ENCODE measurements around the gene KRT3. TPM values are rescaled to one million over a fixed set of nuclear protein-coding genes. Genes with fewer than 3 reads are reported as not detected.

Gene KRT3
- total and polyA plus RNA-seq, 10 of the 15 experiments (the other 5 are each of a cell fraction or from before 2014, with no cell fraction given): not detected

GRCh38 chr12:52739963-52740362, 56.0 kb downstream of the KRT3 start:
- ChIA-PET RAD21 (ENCODE audit: unreplicated experiment) (no interaction called here), SMC1A (ENCODE audit: uncharacterized antibody, unreplicated experiment) (no interaction called here), POLR2A (no interaction called here), CTCF (no interaction called here)
- in situ Hi-C loops (cut with MboI): no loop called here
- no peak for DNase-seq (ENCODE audit: low read depth, low spot score)
- Histone ChIP-seq H3K4me2 (ENCODE audit: control insufficient read depth, insufficient read depth) (no peak overlapping the region), H3K79me2 (ENCODE audit: control insufficient read depth, insufficient read depth, low read length) (no peaks in the 10 kb centered on the region), H3K27me3 (replicated peaks in 1 of 2; ENCODE audit: control insufficient read depth in 2 of 2, insufficient read depth in 2 of 2, low read length in 1 of 2) (no peaks in the 10 kb centered on the region; a peak in 1 of 4 replicates), H3K9me3 (replicated peaks; ENCODE audit: control insufficient read depth, insufficient read depth, low read length) (no peaks in the 10 kb centered on the region), H4K20me1 (ENCODE audit: control insufficient read depth, insufficient read depth) (no peaks in the 10 kb centered on the region), H3K36me3 (ENCODE audit: control insufficient read depth in 2 of 2, insufficient read depth in 2 of 2, low read length in 1 of 2) (no peaks in the 10 kb centered on the region), H3K9ac (ENCODE audit: control insufficient read depth, insufficient read depth, low read length) (no peak overlapping the region), H3K27ac (ENCODE audit: control insufficient read depth, insufficient read depth) (no peak overlapping the region), H3K4me3 (no peak overlapping the region), H2AFZ (ENCODE audit: control insufficient read depth, low read depth, low read length) (no peak overlapping the region), H3K4me1 (ENCODE audit: control insufficient read depth, insufficient read depth, low read length) (no peaks in the 10 kb centered on the region)
- no TSS peak for BruUV-seq (replicated peaks)
- TF ChIP-seq ZNF24 (IDR thresholded peaks at IDR 0.05) (no peak), SREBF2 (IDR thresholded peaks at IDR 0.05; ENCODE audit: low read length) (no peak), POU2F2 (IDR thresholded peaks at IDR 0.05; ENCODE audit: borderline replicate concordance, low read depth, low read length) (no peak), CHD1 (IDR thresholded peaks at IDR 0.05; ENCODE audit: low read depth, low read length) (no peak), ZZZ3 (IDR thresholded peaks at IDR 0.05; ENCODE audit: control insufficient read depth, insufficient read length, low read depth) (no peak), SPI1 (IDR thresholded peaks at IDR 0.05; ENCODE audit: borderline replicate concordance, insufficient read depth, low read depth, low read length) (no peak), BHLHE40 (IDR thresholded peaks at IDR 0.05; ENCODE audit: borderline replicate concordance in 1 of 2, low read depth in 2 of 2, low read length in 1 of 2) (no peak), GABPA (IDR thresholded peaks at IDR 0.05; ENCODE audit: low read depth) (no peak), IKZF1 (conservative IDR thresholded peaks at IDR 0.05) (no peak)
- TF ChIP-seq, protein P1, sequence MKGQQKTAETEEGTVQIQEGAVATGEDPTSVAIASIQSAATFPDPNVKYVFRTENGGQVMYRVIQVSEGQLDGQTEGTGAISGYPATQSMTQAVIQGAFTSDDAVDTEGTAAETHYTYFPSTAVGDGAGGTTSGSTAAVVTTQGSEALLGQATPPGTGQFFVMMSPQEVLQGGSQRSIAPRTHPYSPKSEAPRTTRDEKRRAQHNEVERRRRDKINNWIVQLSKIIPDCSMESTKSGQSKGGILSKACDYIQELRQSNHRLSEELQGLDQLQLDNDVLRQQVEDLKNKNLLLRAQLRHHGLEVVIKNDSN (IDR thresholded peaks at IDR 0.05; ENCODE audit: borderline replicate concordance, extremely low read length, insufficient read depth, low read depth, low read length): no peak
- FAIRE-seq: no peak
- ATAC-seq: no peak
- intact Hi-C loops (cut with micrococcal nuclease; ENCODE audit: unreplicated experiment): no loop called here

Small RNA genes within 50 kb of the gene (small RNA-seq; reads per million reads assigned to genes)
- not detected for gene AC107016.2

Other genes starting within 250 kb of the KRT3 start
Only the 7 nearest of the 14 such genes appear.
- not detected in 2 replicates for gene KRT1, start 115.7 kb downstream of the KRT3 start, total RNA-seq (2014; rRNA removed)
- not detected in 2 replicates for gene KRT1, start 115.7 kb downstream of the KRT3 start, total RNA-seq (2014; rRNA removed; fragmentation: Illumina TruSeq; extraction: Trizol)
- not detected in 2 replicates for gene KRT1, start 115.7 kb downstream of the KRT3 start, total RNA-seq (2021)
- not detected in 2 replicates for gene KRT1, start 115.7 kb downstream of the KRT3 start, polyA plus RNA-seq (2011; rRNA removed)
- 0.13 TPM in 1 of 2 replicates, not detected in the other for gene KRT1, start 115.7 kb downstream of the KRT3 start, polyA plus RNA-seq (2014; fragmentation: Illumina TruSeq; extraction: Trizol)
- not detected for gene KRT1, start 115.7 kb downstream of the KRT3 start, polyA plus RNA-seq (2014; fragmentation: Nextera tagmentation; extraction: Ambion mirVana)
- not detected in 2 replicates for gene KRT1, start 115.7 kb downstream of the KRT3 start, polyA plus RNA-seq (2014; rRNA removed)
- gene KRT1, start 115.7 kb downstream of the KRT3 start, polyA plus RNA-seq (2016; fragmentation: Nextera tagmentation; extraction: Ambion mirVana): not detected
- not detected in 2 replicates for gene KRT77, start 92.6 kb downstream of the KRT3 start, total RNA-seq (2014; rRNA removed)
- not detected in 2 replicates for gene KRT77, start 92.6 kb downstream of the KRT3 start, total RNA-seq (2014; rRNA removed; fragmentation: Illumina TruSeq; extraction: Trizol)
- not detected in 2 replicates for gene KRT77, start 92.6 kb downstream of the KRT3 start, total RNA-seq (2021)
- not detected in 2 replicates for gene KRT77, start 92.6 kb downstream of the KRT3 start, polyA plus RNA-seq (2011; rRNA removed)
- gene KRT77, start 92.6 kb downstream of the KRT3 start, polyA plus RNA-seq (2014; fragmentation: Illumina TruSeq; extraction: Trizol): not detected in 2 replicates
- gene KRT77, start 92.6 kb downstream of the KRT3 start, polyA plus RNA-seq (2014; fragmentation: Nextera tagmentation; extraction: Ambion mirVana): not detected
- not detected in 2 replicates for gene KRT77, start 92.6 kb downstream of the KRT3 start, polyA plus RNA-seq (2014; rRNA removed)
- not detected for gene KRT77, start 92.6 kb downstream of the KRT3 start, polyA plus RNA-seq (2016; fragmentation: Nextera tagmentation; extraction: Ambion mirVana)
- not detected in 2 replicates for gene KRT76, start 18.8 kb downstream of the KRT3 start, total RNA-seq (2014; rRNA removed)
- gene KRT76, start 18.8 kb downstream of the KRT3 start, total RNA-seq (2014; rRNA removed; fragmentation: Illumina TruSeq; extraction: Trizol): not detected in 2 replicates
- not detected in 2 replicates for gene KRT76, start 18.8 kb downstream of the KRT3 start, total RNA-seq (2021)
- gene KRT76, start 18.8 kb downstream of the KRT3 start, polyA plus RNA-seq (2011; rRNA removed): not detected in 2 replicates
- gene KRT76, start 18.8 kb downstream of the KRT3 start, polyA plus RNA-seq (2014; fragmentation: Illumina TruSeq; extraction: Trizol): not detected in 2 replicates
- gene KRT76, start 18.8 kb downstream of the KRT3 start, polyA plus RNA-seq (2014; fragmentation: Nextera tagmentation; extraction: Ambion mirVana): not detected
- not detected in 2 replicates for gene KRT76, start 18.8 kb downstream of the KRT3 start, polyA plus RNA-seq (2014; rRNA removed)
- gene KRT76, start 18.8 kb downstream of the KRT3 start, polyA plus RNA-seq (2016; fragmentation: Nextera tagmentation; extraction: Ambion mirVana): not detected
- gene KRT4, start 18.0 kb upstream of the KRT3 start, total RNA-seq (2014; rRNA removed): not detected in 2 replicates
- gene KRT4, start 18.0 kb upstream of the KRT3 start, total RNA-seq (2014; rRNA removed; fragmentation: Illumina TruSeq; extraction: Trizol): not detected in 2 replicates
- gene KRT4, start 18.0 kb upstream of the KRT3 start, total RNA-seq (2021): not detected in 2 replicates
- gene KRT4, start 18.0 kb upstream of the KRT3 start, polyA plus RNA-seq (2011; rRNA removed): not detected in 2 replicates
- not detected in 2 replicates for gene KRT4, start 18.0 kb upstream of the KRT3 start, polyA plus RNA-seq (2014; fragmentation: Illumina TruSeq; extraction: Trizol)
- not detected for gene KRT4, start 18.0 kb upstream of the KRT3 start, polyA plus RNA-seq (2014; fragmentation: Nextera tagmentation; extraction: Ambion mirVana)
- gene KRT4, start 18.0 kb upstream of the KRT3 start, polyA plus RNA-seq (2014; rRNA removed): not detected in 2 replicates
- not detected for gene KRT4, start 18.0 kb upstream of the KRT3 start, polyA plus RNA-seq (2016; fragmentation: Nextera tagmentation; extraction: Ambion mirVana)
- gene KRT79, start 38.2 kb upstream of the KRT3 start, total RNA-seq (2014; rRNA removed): not detected in 2 replicates
- not detected in 2 replicates for gene KRT79, start 38.2 kb upstream of the KRT3 start, total RNA-seq (2014; rRNA removed; fragmentation: Illumina TruSeq; extraction: Trizol)
- gene KRT79, start 38.2 kb upstream of the KRT3 start, total RNA-seq (2021): not detected in 2 replicates
- 0.06 and 0.07 TPM in 2 replicates for gene KRT79, start 38.2 kb upstream of the KRT3 start, polyA plus RNA-seq (2011; rRNA removed)
- 0.03 TPM in 1 of 2 replicates, not detected in the other for gene KRT79, start 38.2 kb upstream of the KRT3 start, polyA plus RNA-seq (2014; fragmentation: Illumina TruSeq; extraction: Trizol)
- not detected for gene KRT79, start 38.2 kb upstream of the KRT3 start, polyA plus RNA-seq (2014; fragmentation: Nextera tagmentation; extraction: Ambion mirVana)
- 0.09 TPM in 1 of 2 replicates, not detected in the other for gene KRT79, start 38.2 kb upstream of the KRT3 start, polyA plus RNA-seq (2014; rRNA removed)
- gene KRT79, start 38.2 kb upstream of the KRT3 start, polyA plus RNA-seq (2016; fragmentation: Nextera tagmentation; extraction: Ambion mirVana): not detected
- gene KRT78, start 52.9 kb upstream of the KRT3 start, total RNA-seq (2014; rRNA removed): not detected in 2 replicates
- gene KRT78, start 52.9 kb upstream of the KRT3 start, total RNA-seq (2014; rRNA removed; fragmentation: Illumina TruSeq; extraction: Trizol): not detected in 2 replicates
- gene KRT78, start 52.9 kb upstream of the KRT3 start, total RNA-seq (2021): not detected in 2 replicates
- 0.07 and 0.16 TPM in 2 replicates for gene KRT78, start 52.9 kb upstream of the KRT3 start, polyA plus RNA-seq (2011; rRNA removed)
- not detected in 2 replicates for gene KRT78, start 52.9 kb upstream of the KRT3 start, polyA plus RNA-seq (2014; fragmentation: Illumina TruSeq; extraction: Trizol)
- not detected for gene KRT78, start 52.9 kb upstream of the KRT3 start, polyA plus RNA-seq (2014; fragmentation: Nextera tagmentation; extraction: Ambion mirVana)
- gene KRT78, start 52.9 kb upstream of the KRT3 start, polyA plus RNA-seq (2014; rRNA removed): 0.51 TPM in 1 of 2 replicates, not detected in the other
- gene KRT78, start 52.9 kb upstream of the KRT3 start, polyA plus RNA-seq (2016; fragmentation: Nextera tagmentation; extraction: Ambion mirVana): not detected
- 0.11 and 0.16 TPM in 2 replicates for gene KRT8, start 109.0 kb upstream of the KRT3 start, total RNA-seq (2014; rRNA removed)
- 0.09 and 0.22 TPM in 2 replicates for gene KRT8, start 109.0 kb upstream of the KRT3 start, total RNA-seq (2014; rRNA removed; fragmentation: Illumina TruSeq; extraction: Trizol)
- 5.6 and 5.7 TPM in 2 replicates for gene KRT8, start 109.0 kb upstream of the KRT3 start, total RNA-seq (2021)
- 0.10 and 0.41 TPM in 2 replicates for gene KRT8, start 109.0 kb upstream of the KRT3 start, polyA plus RNA-seq (2011; rRNA removed)
- gene KRT8, start 109.0 kb upstream of the KRT3 start, polyA plus RNA-seq (2014; fragmentation: Illumina TruSeq; extraction: Trizol): 0.37 and 0.81 TPM in 2 replicates
- gene KRT8, start 109.0 kb upstream of the KRT3 start, polyA plus RNA-seq (2014; fragmentation: Nextera tagmentation; extraction: Ambion mirVana): under 1 TPM in 1 of 2 experiments, not detected in 1; 0.15 TPM
- gene KRT8, start 109.0 kb upstream of the KRT3 start, polyA plus RNA-seq (2014; rRNA removed): 0.57 and 0.67 TPM in 2 replicates
- gene KRT8, start 109.0 kb upstream of the KRT3 start, polyA plus RNA-seq (2016; fragmentation: Nextera tagmentation; extraction: Ambion mirVana): under 1 TPM; 0.35 to 0.99 TPM

Measured in GM12878 (cell line).